Mesenchymal stem cell (in vitro differentiated cells and primary cell): ENCODE results near the gene GOLT1A.

Experiments used
- DNase-seq: peaks from one replicate; pipeline ENCODE4 v3.0.0-alpha.2; 2013
- H2AFZ ChIP-seq: one replicate; pipeline ENCODE4 v1.6.1; 2013; ENCODE audit warnings: low read depth, mild to moderate bottlenecking, control low read depth, inconsistent platforms, low read length, moderate library complexity
- H2AK5ac ChIP-seq: 2 replicates; pipeline ENCODE4 v1.6.1; 2013; ENCODE audit warnings: low read length, moderate library complexity, mild to moderate bottlenecking, inconsistent platforms; ENCODE audit not compliant: severe bottlenecking
- H2BK120ac ChIP-seq: one replicate; pipeline ENCODE4 v1.6.1; 2013; ENCODE audit warnings: low read depth, mild to moderate bottlenecking, inconsistent platforms, low read length, moderate library complexity
- H2BK12ac ChIP-seq, 2 experiments: one replicate each; pipeline ENCODE4 v1.6.1; 2013; ENCODE audit warnings: inconsistent platforms in 2 of 2, low read length in 2 of 2, mild to moderate bottlenecking in 2 of 2, moderate library complexity in 2 of 2, control low read depth in 1 of 2
- H2BK15ac ChIP-seq: one replicate; pipeline ENCODE4 v1.6.1; 2013; ENCODE audit warnings: mild to moderate bottlenecking, low read depth, inconsistent platforms; ENCODE audit not compliant: poor library complexity, severe bottlenecking
- H2BK5ac ChIP-seq: 2 replicates; pipeline ENCODE4 v1.6.1; 2013; ENCODE audit warnings: low read depth, mild to moderate bottlenecking, low read length, control low read depth, inconsistent platforms; ENCODE audit not compliant: poor library complexity, severe bottlenecking
- H3K14ac ChIP-seq, 2 experiments: one replicate each; pipeline ENCODE4 v1.6.1; 2013; ENCODE audit warnings: inconsistent platforms in 2 of 2, low read length in 2 of 2, control low read depth in 1 of 2, mild to moderate bottlenecking in 1 of 2, moderate library complexity in 1 of 2
- H3K18ac ChIP-seq, 2 experiments: one replicate each; pipeline ENCODE4 v1.6.1; 2013; ENCODE audit warnings: inconsistent platforms in 2 of 2, low read length in 2 of 2, control low read depth in 1 of 2, low read depth in 1 of 2, mild to moderate bottlenecking in 1 of 2
- H3K23ac ChIP-seq, 2 experiments: one replicate each; pipeline ENCODE4 v1.6.1; 2013; ENCODE audit warnings: inconsistent platforms in 2 of 2, low read length in 2 of 2, mild to moderate bottlenecking in 2 of 2, moderate library complexity in 2 of 2, control low read depth in 1 of 2
- H3K27ac ChIP-seq: 2 replicates; pipeline ENCODE4 v1.5.1; 2013; ENCODE audit warnings: mild to moderate bottlenecking, moderate library complexity, low read length, control low read depth, inconsistent platforms; ENCODE audit not compliant: poor library complexity, severe bottlenecking
- H3K27me3 ChIP-seq, 2 experiments: 2 replicates each; pipeline versions ENCODE4 v1.6.1 to v1.7.0; 2013; ENCODE audit warnings: low read length in 2 of 2, mild to moderate bottlenecking in 2 of 2, moderate library complexity in 2 of 2, control low read depth in 1 of 2, inconsistent platforms in 1 of 2; ENCODE audit not compliant: control insufficient read depth in 1 of 2, insufficient read depth in 1 of 2
- H3K36me3 ChIP-seq, 2 experiments: 2 replicates each; pipeline versions ENCODE4 v1.6.1 to v1.7.0; 2013; ENCODE audit warnings: low read length in 2 of 2, control low read depth in 1 of 2, inconsistent platforms in 1 of 2, low read depth in 1 of 2, mild to moderate bottlenecking in 1 of 2; ENCODE audit not compliant: insufficient read depth in 2 of 2, control insufficient read depth in 1 of 2
- H3K4ac ChIP-seq, 2 experiments: one replicate each; pipeline ENCODE4 v1.6.1; 2013; ENCODE audit warnings: inconsistent platforms in 2 of 2, low read length in 2 of 2, mild to moderate bottlenecking in 2 of 2, moderate library complexity in 2 of 2, control low read depth in 1 of 2, low read depth in 1 of 2
- H3K4me1 ChIP-seq: 2 replicates; pipeline ENCODE4 v1.6.1; 2013; ENCODE audit warnings: low read depth, low read length, control low read depth; ENCODE audit not compliant: control insufficient read depth, insufficient read depth
- H3K4me2 ChIP-seq: 2 replicates; pipeline ENCODE4 v1.6.1; 2013; ENCODE audit warnings: low read length, mild to moderate bottlenecking, inconsistent platforms; ENCODE audit not compliant: poor library complexity, severe bottlenecking
- H3K4me3 ChIP-seq, 2 experiments: 2 replicates each; pipeline versions ENCODE4 v1.5.1 to v1.7.0; 2013; ENCODE audit warnings: low read length in 2 of 2, mild to moderate bottlenecking in 2 of 2, control low read depth in 1 of 2, low read depth in 1 of 2; ENCODE audit not compliant: insufficient read depth in 1 of 2
- H3K79me1 ChIP-seq: replicated peaks from 2 replicates; pipeline ENCODE4 v1.6.1; 2013; ENCODE audit warnings: mild to moderate bottlenecking, control low read depth, low read length, inconsistent platforms; ENCODE audit not compliant: poor library complexity, severe bottlenecking
- H3K9ac ChIP-seq: 2 replicates; pipeline ENCODE4 v1.7.0; 2013; ENCODE audit warnings: mild to moderate bottlenecking, low read length, moderate library complexity
- H3K9me3 ChIP-seq: 2 replicates; pipeline ENCODE4 v1.7.0; 2013; ENCODE audit warnings: mild to moderate bottlenecking, low read length; ENCODE audit not compliant: control insufficient read depth
- H4K8ac ChIP-seq: one replicate; pipeline ENCODE4 v1.6.1; 2013; ENCODE audit warnings: inconsistent platforms, mild to moderate bottlenecking, low read length, moderate library complexity
- H4K91ac ChIP-seq: one replicate; pipeline ENCODE4 v1.6.1; 2013; ENCODE audit warnings: mild to moderate bottlenecking, low read length, inconsistent platforms
- WGBS: methylation state at CpG from one replicate; pipeline ENCODE4 v1.1.7; 2013; ENCODE audit warnings: mixed read lengths; 5-methylcytosine and 5-hydroxymethylcytosine counted together

Gene GOLT1A

GRCh38 chr1:204218552-204218951, 4.8 kb upstream of the GOLT1A start:
- H3K36me3 ChIP-seq, result no peaks in the 10 kb centered on the region
- no peak for DNase-seq
- no peaks in the 10 kb centered on the region for H3K79me1 ChIP-seq
- no peak overlapping the region for H3K4me2 ChIP-seq
- H3K9ac ChIP-seq, result no peak overlapping the region
- no peak overlapping the region for H2BK120ac ChIP-seq
- no peak overlapping the region for H4K91ac ChIP-seq
- H3K14ac ChIP-seq, result peak overlapping the region in 1 of 2 experiments; percentile 90
- WGBS, result 100% methylated on average over 2 of the region's 2 CpGs
- H3K18ac ChIP-seq, result no peak overlapping the region
- peaks cover 49 to 59% of the 10 kb centered on the region in 2 experiments for H3K27me3 ChIP-seq
- H3K4me1 ChIP-seq, result peaks cover 10% of the 10 kb centered on the region
- H2AFZ ChIP-seq, result no peak overlapping the region
- no peak overlapping the region for H3K4me3 ChIP-seq
- H4K8ac ChIP-seq, result no peak overlapping the region
- no peak overlapping the region for H3K4ac ChIP-seq
- H2AK5ac ChIP-seq, result no peak overlapping the region
- H3K9me3 ChIP-seq, result no peaks in the 10 kb centered on the region
- H3K27ac ChIP-seq, result no peak overlapping the region
- H3K23ac ChIP-seq, result no peak overlapping the region
- no peak overlapping the region for H2BK15ac ChIP-seq
- no peak overlapping the region for H2BK5ac ChIP-seq
- H2BK12ac ChIP-seq, result no peak overlapping the region

- Histone ChIP-seq H3K4me1 (peaks cover 13% of the 10 kb centered on the region), H3K4me3 (no peak overlapping the region), H2BK120ac (no peak overlapping the region), H3K9me3 (no peaks in the 10 kb centered on the region), H3K18ac (no peak overlapping the region), H3K23ac (no peak overlapping the region), H3K4ac (no peak overlapping the region), H2BK15ac (no peak overlapping the region), H3K79me1 (no peaks in the 10 kb centered on the region), H3K9ac (no peak overlapping the region), H3K14ac (no peak overlapping the region), H2AK5ac (no peak overlapping the region), H4K8ac (no peak overlapping the region), H3K27me3 (peaks cover 51 to 68% of the 10 kb centered on the region in 2 experiments), H2AFZ (no peak overlapping the region), H2BK5ac (no peak overlapping the region), H3K4me2 (no peak overlapping the region), H4K91ac (no peak overlapping the region), H2BK12ac (no peak overlapping the region), H3K36me3 (no peaks in the 10 kb centered on the region), H3K27ac (no peak overlapping the region)
- WGBS, result 84% methylated on average over 4 of the region's 4 CpGs
- no peak for DNase-seq
Measured at GRCh38 chr1:204217648-204218000, 3.8 kb upstream of the GOLT1A start.

GRCh38 chr1:204216880-204217647, 3.3 kb upstream of the GOLT1A start:
- H3K4me1 ChIP-seq, result peaks cover 13% of the 10 kb centered on the region
- no peak overlapping the region for H3K14ac ChIP-seq
- no peak overlapping the region for H2AK5ac ChIP-seq
- no peak overlapping the region for H2AFZ ChIP-seq
- H3K4ac ChIP-seq, result no peak overlapping the region
- peaks cover 47 to 65% of the 10 kb centered on the region in 2 experiments for H3K27me3 ChIP-seq
- no peak overlapping the region for H3K23ac ChIP-seq
- H3K36me3 ChIP-seq, result no peaks in the 10 kb centered on the region
- H4K8ac ChIP-seq, result no peak overlapping the region
- H3K18ac ChIP-seq, result no peak overlapping the region
- 94% methylated on average over 10 of the region's 11 CpGs for WGBS
- no peak overlapping the region for H2BK120ac ChIP-seq
- no peak overlapping the region for H3K27ac ChIP-seq
- no peak overlapping the region for H3K4me2 ChIP-seq
- no peak for DNase-seq
- H2BK12ac ChIP-seq, result no peak overlapping the region
- H2BK5ac ChIP-seq, result no peak overlapping the region
- H3K9ac ChIP-seq, result no peak overlapping the region
- H4K91ac ChIP-seq, result no peak overlapping the region
- no peaks in the 10 kb centered on the region for H3K79me1 ChIP-seq
- H2BK15ac ChIP-seq, result no peak overlapping the region
- no peak overlapping the region for H3K4me3 ChIP-seq
- H3K9me3 ChIP-seq, result no peaks in the 10 kb centered on the region

GRCh38 chr1:204216236-204216635, 2.4 kb upstream of the GOLT1A start:
- H3K27me3 ChIP-seq, result peaks cover 40 to 58% of the 10 kb centered on the region in 2 experiments
- H3K18ac ChIP-seq, result no peak overlapping the region
- H3K9ac ChIP-seq, result no peak overlapping the region
- no peak overlapping the region for H2AFZ ChIP-seq
- no peak overlapping the region for H2AK5ac ChIP-seq
- no peaks in the 10 kb centered on the region for H3K79me1 ChIP-seq
- no peak overlapping the region for H2BK5ac ChIP-seq
- no peak overlapping the region for H3K27ac ChIP-seq
- no peak overlapping the region for H3K4me3 ChIP-seq
- no peak overlapping the region for H2BK15ac ChIP-seq
- H2BK120ac ChIP-seq, result no peak overlapping the region
- no peak for DNase-seq
- H3K4ac ChIP-seq, result no peak overlapping the region
- peaks cover 13% of the 10 kb centered on the region for H3K4me1 ChIP-seq
- H2BK12ac ChIP-seq, result no peak overlapping the region
- H4K8ac ChIP-seq, result no peak overlapping the region
- H3K9me3 ChIP-seq, result no peaks in the 10 kb centered on the region
- H4K91ac ChIP-seq, result no peak overlapping the region
- no peak overlapping the region for H3K4me2 ChIP-seq
- WGBS, result 71% methylated on average over 4 of the region's 4 CpGs
- no peak overlapping the region for H3K23ac ChIP-seq
- no peak overlapping the region for H3K14ac ChIP-seq
- no peaks in the 10 kb centered on the region for H3K36me3 ChIP-seq
